Gastroesophageal sphincter (tissue), 3 donors: Measurements from ENCODE around the gene KLHL18.

Experiments
- CTCF ChIP-seq, 4 experiments: fragments of 200-600 bp in 2 of 4; fragments of 450-650 bp in 2 of 4; sonication (generic) in 1 of 4; IDR thresholded peaks; one replicate each; pipeline ENCODE4 v1.5.1; 2017 to 2019; ENCODE audit warnings: antibody characterized with exemption in 4 of 4, mild to moderate bottlenecking in 2 of 4, moderate library complexity in 2 of 4
- EP300 ChIP-seq: sonication (generic); formaldehyde crosslinking; IDR thresholded peaks from one replicate; pipeline ENCODE4 v1.6.1; 2017; ENCODE audit warnings: antibody characterized with exemption, mild to moderate bottlenecking
- POLR2AphosphoS5 ChIP-seq: sonication (generic); formaldehyde crosslinking; IDR thresholded peaks from one replicate; pipeline ENCODE4 v1.6.1; 2017; ENCODE audit warnings: antibody characterized with exemption

DNA sequence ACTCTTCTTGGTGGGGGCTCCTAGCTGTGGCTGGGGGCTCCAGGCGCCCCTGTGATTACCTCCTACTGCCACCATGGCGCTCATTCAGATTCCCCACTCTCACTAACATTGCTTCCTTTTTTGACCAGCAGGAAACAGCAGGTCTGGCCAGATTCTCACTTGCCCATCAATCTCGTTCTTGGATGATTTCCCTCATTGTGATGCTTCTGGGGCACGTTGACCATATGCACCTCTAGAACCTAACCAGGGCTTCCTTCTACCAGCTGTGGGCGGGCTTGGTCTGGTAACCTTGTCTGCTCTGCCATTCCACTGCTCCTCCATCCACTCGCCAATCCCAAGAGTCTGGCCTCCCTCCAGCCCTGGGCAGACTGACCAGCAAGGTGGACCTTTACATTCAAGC, 62.2 kb downstream of the KLHL18 start:
- TF ChIP-seq POLR2AphosphoS5 (no peak), EP300 (no peak), CTCF (IDR thresholded peaks at IDR 0.05) (no peak)
